GM18502 (cell line): ENCODE data around the gene USH1C.

Experiments
- ATAC-seq: cut with Tn5 transposase; IDR thresholded peaks from one replicate; pipeline ENCODE4 v1.9.1; 2021; ENCODE audit warnings: mild to moderate bottlenecking; ENCODE audit not compliant: unreplicated experiment, poor library complexity

The USH1C gene

DNA sequence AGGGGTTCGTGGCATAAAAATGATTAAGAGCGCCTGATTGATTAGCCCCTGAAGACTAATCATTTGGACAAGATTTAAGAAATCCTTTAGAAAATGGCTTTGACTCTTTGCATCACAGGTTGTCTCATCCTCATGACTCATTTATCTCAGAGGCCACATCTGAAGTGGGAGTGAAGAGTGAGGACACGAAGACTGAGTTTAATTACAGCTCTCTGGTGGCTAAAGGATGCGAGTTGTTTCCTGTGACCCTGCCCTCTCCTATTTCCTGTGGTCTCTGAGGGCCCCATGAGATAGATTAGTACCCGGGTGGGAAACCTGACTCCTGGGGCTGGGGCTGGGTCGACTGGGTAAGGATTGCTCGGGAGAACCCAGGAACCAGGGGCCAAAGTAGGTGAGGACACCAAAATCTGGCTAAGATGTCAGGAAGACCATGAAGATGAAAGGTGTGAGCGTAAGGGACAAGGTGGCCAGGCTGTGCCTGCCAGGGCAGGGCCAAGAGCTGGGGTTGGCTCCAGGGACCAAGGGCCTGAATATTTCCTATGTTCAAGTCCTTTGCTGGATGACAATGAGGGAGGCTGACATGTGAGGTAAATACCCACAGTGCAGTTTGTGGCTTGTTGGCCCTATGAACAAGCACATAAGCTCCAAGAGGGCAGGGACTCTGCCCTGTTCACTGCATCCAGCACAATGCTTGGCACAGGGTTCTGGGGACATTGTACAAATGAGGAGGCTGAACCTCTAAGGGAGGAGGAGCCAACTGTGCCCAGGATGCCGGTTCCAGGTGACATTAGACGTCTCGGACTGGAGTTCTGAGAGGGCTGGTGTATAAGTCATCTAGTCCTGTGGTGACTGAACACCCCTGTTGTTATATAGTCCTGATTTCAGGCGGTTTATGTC, 6.5 kb upstream of the USH1C start:
- ATAC-seq, result no peak

DNA sequence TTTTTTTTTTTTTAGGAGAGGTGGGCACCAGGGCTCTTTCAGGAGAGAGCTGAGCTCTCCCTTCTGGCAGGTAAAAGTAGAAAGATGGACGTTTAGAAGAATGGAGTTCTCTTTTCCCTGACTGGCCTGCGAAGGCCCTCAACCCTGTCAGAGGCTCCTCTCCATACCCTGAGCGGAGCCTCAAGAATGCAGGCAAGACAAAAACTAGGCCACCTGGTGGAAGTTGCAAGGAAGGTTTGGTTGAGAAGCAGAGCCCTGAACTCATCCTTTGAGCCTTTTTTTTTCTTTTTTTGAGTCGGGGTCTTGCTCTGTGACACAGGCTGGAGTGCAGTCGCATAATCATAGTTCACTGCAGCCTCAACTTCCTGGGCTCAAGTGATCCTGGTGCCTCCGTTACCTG, 4.2 kb upstream of the USH1C start:
- no peak for ATAC-seq

DNA sequence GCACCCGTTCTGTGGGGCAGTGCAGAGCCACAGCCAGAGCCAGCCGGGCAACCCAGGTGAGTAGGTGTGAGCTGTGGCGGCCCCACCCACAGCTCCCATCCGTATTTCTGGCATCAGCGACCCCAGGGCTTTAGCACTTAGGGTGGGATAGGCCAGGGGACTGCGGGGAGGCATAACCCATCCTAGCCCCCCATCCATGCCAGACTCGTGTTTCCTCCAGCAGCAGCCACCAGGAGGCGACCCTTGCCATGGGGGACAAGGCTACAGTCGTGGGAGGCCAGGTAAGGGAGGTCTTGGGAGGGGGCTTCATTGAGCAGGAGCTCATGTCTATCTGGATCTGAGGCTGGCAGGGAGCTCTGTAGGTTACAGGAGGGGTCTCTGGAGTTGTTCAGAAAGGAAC, 3.7 kb upstream of the USH1C start:
- no peak for ATAC-seq

DNA sequence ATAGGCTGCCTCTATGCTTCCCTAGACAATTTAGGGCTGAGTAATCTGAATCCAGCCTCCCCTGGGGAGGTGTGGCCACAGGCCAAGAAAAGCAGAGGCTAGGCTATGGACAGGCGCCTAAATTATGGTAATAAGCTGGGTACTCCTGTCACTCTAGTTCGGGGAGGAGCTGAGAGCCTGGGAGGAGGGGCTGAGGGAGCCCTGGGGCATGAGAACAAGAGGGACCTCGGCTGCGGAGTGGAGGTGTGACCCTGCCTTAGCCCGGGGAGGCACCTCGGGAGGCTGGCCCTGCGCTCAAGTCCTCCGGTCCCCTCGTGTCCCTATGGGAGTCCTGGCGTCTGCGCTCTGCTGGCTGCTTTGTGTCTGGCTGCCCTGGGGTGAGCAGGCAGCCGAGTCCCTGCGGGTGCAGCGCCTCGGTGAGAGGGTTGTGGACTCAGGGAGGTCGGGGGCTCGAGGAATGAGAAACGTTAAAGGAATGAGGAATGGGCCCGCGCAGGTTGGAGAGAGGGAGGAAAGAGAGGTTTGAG, 2.9 kb upstream of the USH1C start, which contains the start of gene OTOG:
OTOG (plus strand) TSS at position 209 of the 527 bp plus-strand sequence; CDS start at position 323, 114 bp downstream.
- ATAC-seq, result no peak

DNA sequence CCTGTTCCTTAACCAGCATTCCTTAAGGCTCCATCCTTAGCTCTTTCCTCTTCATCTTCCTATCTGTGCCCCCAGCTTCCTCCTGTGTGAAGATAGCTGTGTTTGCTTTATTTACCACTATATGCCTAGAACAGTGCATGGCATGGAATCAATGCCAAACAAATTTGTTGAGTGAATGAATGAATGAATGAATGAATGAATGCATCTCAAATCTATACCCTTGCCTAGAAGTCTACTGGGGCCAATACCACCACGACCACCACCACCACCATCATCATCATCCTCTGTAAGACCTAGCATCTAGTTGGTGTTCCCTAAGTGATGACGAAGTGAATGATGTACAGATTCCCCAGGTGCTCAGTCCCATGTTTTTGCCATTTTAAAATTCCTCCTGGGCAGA, 2.0 kb upstream of the USH1C start:
- no peak for ATAC-seq

DNA sequence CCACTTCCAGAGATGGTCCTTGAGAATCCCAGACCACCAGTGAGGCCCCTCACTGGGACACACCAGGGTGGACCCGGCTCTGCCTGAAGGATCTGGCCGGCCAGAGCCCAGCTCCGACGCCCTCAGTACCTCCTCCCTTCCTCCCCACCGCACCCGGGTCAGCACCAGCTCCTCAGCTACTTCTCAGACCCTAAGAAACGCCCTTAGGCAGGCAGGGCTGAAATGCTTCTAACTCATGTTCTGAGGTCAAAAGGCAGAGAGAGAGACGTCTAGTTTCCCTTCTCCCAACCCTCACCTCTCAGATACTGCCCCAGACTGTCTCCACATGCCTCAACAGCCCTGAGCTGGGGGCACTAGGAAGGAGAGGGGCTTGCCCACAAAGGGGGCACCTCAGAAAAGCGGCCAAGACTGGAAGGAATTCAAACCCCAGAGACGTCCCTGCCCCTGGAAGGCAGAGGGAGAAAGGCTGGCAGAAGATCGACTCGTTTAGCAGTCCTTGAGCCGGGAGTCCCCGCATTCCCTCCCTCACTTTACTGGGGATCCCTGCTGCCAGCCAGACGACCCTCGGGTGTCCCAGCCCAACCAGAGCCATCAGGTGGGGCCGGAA, 539 bp downstream of the USH1C start:
- no peak for ATAC-seq

DNA sequence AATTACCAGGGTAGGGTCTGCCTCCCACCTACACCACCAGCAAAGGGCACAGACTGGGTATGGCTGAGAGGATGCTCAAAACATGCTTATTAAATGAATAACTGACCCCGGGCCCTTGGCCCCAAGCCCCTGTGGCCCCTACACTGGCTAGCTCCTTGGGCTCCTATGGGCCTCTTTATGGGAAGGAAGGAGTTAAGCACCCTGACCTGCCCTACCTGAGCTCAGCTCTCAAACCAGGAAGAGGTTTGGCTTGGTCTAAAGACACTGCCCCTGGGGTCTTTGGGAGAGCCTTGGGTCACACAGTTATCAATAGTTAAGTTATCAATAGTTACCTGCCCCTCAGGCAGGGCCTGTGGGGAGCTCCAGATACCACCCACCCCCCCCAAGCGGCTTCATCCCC, 1.2 kb downstream of the USH1C start:
- ATAC-seq, result no peak

DNA sequence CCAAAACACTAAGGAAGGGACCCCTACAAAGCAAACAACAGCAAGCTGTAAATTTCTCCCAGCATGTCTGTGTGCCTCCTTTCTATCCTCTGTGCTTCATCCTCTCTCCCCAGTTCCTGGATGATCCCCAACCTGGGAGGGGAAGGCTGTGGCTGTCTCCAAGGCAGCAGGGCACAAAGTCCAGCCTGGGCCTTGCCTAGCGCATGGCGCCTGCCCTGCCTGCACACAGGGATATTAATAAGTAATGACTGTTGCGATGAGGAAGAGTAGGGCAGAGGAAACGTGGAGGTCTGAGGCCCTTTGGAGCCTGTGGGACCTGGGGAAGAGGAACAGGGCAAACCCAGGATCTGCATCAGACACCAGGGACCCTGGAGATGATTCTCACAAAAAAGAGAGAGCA, 2.0 kb downstream of the USH1C start:
- ATAC-seq, result no peak

DNA sequence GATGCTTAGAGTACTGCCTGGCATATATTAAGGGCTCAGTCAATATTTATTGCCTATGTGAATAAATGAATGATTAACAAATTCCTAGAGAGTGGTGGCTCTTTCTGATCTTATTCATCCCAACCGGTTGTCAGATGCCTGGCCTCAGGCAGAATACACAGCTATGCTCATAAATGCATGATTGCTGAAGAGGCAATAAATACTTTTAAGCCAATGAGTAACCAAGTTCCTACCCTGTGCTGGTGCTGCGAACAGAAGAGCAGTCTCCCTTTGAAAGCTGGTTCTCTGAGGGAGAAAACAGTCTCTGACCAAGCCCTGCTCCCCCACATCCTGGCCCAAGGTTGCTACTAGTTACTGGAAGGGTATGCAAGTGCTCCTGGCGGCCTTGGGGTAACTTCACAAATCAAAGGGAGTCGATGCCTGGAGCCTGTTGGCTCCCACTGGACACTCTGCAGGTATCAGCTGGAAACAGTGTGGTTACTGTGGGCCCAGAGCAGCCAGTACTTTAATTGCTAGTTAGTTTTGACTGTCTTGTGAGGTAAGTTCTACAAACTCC, 2.8 kb downstream of the USH1C start:
- ATAC-seq, result no peak

DNA sequence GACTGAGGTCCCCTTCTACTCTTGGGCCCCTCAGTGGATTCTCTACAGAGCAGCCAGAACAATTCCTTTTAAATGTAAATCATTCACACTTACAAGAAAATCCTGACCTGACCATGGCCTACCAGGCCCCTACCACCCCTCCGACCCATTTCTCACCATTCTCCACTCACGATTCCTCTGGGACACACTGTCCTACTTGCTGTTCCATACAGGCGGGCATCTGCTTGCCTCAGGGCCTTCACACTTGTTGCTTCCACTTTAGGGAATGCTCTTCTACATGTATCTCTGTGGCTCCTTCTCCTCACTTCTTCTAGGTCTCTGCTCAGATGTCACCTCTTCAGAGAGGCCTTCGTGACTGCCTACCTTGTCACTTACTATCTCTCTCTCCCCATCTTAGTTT, 3.4 kb downstream of the USH1C start:
- ATAC-seq, result no peak

DNA sequence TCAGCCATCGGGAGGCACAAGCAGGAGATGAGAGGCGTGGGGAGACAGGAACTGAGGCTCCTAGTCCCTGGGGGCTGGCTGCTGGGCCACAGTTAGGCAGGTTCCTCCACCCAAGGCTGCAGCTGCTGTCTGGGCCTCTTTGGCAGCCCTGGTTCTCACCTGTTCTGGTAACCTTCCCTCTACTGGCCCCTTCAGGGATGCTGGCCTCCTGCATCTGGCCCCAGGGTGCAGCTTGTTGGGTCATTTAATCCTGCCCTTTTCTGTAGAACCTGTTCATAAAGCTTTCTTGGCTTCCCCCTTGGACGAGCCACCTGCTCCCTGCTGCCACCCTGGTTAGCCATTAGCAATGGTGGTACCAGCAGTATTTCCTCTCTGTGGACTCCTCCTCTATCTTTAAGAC, 5.5 kb downstream of the USH1C start:
- ATAC-seq, result no peak

DNA sequence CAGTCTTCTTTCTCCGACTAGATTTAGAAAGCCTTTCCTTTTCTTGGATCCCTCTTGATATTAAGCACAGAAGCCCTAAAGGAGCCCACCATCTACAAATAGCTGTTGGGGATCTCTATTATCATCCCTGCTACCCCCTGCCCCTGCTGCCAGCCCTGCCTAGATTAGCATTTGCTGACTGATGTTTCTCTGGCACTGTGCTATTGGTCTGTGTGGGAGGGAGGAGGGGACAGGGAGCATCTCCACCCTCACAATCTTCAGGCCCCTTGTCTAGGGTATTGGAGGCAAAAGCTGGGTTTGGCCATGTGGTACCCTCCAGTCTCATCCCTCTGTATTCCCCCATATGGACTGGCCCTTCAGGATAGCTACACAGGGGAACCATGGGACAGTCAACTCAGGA, 6.2 kb downstream of the USH1C start:
- ATAC-seq, result no peak

DNA sequence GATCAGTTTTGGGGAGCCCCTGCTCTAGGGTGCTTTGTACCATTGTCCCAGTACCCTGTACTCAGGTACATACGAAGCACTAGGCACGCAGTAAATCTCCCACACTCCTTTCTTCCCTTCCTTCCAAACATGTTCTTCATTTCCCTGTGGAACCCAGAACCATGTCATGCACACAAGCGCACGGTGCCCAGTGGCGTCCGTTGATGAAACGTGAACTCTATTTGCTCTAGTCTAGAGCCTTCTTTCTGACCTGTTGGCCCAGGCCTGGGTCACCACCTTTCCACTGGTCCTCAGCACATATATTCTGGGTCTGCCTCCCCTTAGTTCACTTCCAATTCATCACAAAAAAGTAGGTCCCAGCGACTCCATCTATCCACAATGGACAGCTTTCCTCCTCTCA, 7.0 kb downstream of the USH1C start:
- no peak for ATAC-seq

DNA sequence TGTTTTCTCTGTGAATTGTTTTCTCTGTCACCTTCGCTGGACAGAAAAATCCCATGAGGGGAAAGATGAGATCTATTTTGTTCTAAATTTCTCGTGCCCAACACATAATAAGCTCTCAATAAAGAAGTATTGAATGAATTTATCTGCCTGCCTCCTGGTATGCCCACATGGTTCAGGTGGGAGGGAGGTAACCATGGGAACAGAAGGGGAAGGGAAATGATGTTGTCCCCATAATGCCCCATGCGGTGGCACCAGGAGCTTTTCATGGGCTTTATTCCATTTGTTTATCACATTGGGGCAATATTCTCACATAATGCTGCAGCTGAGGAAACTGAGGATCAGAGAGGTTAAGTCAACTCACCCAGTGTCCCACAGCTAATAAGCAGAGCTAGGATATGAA, 8.7 kb downstream of the USH1C start:
- no peak for ATAC-seq

DNA sequence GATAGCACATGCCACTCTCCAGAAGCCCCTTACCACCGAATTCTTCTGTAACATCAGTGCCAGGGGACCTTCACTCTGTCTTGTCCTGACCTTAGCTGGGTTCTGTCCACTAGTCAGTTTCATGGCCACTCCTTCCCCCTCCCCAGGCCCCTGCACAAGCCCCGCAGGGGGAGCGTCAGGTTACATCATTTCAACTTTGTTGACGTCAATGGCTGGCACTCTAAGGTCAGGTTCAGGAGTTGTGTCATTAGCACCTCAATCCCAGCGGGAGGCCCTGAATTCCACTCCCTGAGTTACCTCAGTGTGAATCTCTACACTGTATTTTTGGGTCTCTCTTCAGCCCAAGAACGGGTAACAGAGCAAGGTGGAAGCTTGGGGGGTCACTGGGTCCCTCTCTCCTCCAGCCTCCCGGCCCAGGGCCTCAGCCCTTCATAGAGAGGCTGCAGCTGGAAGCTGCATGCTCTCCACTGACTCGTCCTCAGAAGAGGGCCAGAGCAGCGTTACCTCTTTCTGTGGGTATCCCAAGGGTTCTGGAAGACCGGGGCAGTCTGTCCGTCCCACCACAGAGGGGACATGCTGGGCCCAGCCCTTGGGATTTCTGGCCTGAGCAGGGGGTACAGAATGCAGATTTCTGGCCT, 10.3 kb downstream of the USH1C start:
- ATAC-seq, result no peak

DNA sequence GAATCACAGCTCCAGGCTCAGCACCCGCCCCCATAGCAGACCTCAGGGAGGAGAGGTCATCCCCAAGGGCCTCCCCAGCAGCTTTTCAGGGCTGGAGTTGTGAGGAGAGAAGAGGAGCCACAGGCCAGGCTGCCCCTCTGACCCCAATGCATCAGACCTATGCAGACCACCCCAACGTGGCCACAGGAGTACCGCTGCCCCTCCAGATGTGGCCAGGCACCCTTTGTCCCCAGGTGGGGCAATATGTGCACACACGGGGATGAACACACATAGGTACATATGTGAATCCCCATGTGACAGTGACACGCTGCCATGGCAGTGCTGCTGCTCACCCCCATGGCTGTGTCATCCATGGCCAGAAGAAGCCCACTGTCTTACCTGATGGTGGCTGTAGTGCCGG, 10.9 kb downstream of the USH1C start:
- ATAC-seq, result no peak

DNA sequence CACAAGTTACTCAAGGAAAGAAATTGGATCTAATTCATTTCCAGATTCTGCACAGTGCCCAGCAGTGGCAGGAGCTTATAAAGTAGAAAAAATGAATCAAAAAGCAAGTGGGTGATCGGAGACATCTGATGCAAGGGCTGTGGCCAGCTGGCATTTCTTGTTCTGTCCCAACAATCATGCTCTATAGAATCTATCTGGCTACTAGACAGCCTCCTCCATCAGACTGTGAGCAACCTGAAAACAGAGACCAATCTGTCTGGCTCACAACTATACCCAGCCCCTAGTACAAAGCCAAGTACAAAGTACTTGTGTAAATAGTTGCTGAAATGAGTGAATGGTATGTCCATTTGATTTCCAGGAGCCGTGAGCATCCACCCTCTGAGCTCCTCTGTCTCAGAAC, 11.4 kb downstream of the USH1C start:
- ATAC-seq, result no peak

DNA sequence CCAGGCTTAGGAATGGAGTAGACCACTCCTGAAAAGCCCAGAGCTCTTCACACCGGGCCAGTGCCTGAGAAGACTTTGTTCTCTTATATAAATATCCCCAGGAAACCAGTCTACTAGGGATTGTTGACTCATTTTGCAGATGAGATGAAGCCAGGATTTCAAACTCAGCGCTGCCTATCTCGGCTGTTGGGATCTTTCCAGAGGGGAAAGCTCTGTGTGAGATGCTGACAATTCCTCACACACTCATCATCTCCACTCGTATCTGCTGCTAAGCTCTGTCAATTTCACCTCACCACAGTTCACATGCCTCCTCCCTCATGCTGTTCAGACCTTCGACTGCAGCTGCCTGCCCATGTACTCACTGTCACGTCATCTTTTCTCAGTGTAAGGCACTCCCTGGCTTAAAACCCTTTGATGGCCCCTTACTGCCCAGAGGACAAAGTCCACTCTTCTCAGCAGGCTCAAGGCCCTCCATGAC, 12.5 kb downstream of the USH1C start:
- no peak for ATAC-seq

DNA sequence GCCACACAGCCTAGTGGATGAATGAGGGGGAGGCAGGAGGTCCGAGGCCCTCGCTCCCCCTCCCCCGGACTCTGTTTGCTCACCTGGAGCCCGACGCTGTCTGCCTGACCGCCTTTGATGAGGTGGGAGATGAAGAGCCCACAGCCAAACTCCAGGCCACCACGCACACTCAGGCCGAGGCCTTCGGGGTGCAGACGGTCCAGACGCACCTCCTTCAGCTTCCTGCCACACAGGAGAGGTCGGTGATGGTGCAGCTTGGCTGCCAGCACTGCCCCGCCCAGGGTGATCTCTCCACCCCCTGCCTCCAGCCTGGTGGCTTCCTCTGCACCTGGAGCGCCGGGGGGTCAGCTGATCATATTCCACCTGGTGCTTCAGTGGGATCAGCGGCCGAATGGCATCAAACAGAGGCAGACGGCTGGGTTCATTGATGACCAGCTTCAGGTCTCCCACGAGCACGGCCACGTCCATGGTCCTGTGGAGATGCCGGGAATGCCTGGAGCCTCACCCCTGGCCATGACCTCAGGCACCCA, 13.1 kb downstream of the USH1C start:
- no peak for ATAC-seq

DNA sequence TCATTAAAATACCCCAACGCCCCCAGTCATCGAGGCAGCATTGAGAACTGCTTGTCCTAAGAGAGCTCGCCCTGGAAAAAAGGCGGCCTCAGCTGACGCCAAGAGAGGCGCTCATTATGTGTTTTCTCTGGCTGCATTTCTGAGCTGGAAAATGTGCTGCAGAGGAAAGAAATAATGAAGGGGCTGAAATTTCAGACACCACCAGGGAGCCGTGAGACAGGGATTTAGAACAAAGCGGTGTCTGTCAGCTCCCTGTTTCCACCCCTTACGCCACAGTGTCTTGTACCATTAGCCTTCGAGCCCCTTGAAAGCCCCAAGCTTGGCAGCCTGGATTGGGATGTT, 14.4 kb downstream of the USH1C start:
- no peak for ATAC-seq
